Activated CD8-positive, alpha-beta T cell treated with anti-CD3 and anti-CD28 coated beads, Interleukin-2, amount 10 ng/mL, durations not matched to agents 7 days and 5 days (primary cell): ENCODE measurements around the gene NR2C2. TPM values are rescaled to one million over a fixed set of nuclear protein-coding genes. Genes with fewer than 3 reads are reported as not detected.
A peak's percentile ranks its signal among the peaks of the same experiment; 100 is the strongest.

Experiments
- ATAC-seq: fragments of 150-1000 bp; cut with Tn5 transposase; one replicate; pipeline ENCODE4 v1.10.0; 2021; ENCODE audit warnings: moderate library complexity
- CTCF ChIA-PET: fragments of 350-600 bp; sonication (Branson Sonifier 250); formaldehyde crosslinking; loops from one replicate; lab custom pipeline; 2021; ENCODE audit warnings: antibody characterized with exemption; lab: Charles Lee
- POLR2A ChIA-PET: fragments of 350-600 bp; sonication (Branson Sonifier 250); formaldehyde crosslinking; loops from one replicate; lab custom pipeline; 2021; ENCODE audit warnings: antibody characterized with exemption; lab: Charles Lee
- DNase-seq: peaks from one replicate; pipeline ENCODE4 v3.0.0-alpha.2; 2020
- H3K27ac Mint-ChIP-seq: one replicate; pipeline ENCODE4 v1.8.0; 2021; ENCODE audit warnings: mild to moderate bottlenecking, mixed read lengths
- H3K27me3 Mint-ChIP-seq: one replicate; pipeline ENCODE4 v1.8.0; 2021; ENCODE audit warnings: low read depth, mixed read lengths
- H3K36me3 Mint-ChIP-seq: one replicate; pipeline ENCODE4 v1.8.0; 2021; ENCODE audit warnings: low read depth, mixed read lengths
- H3K4me1 Mint-ChIP-seq: one replicate; pipeline ENCODE4 v1.8.0; 2021; ENCODE audit warnings: low read depth, mixed read lengths
- H3K4me3 Mint-ChIP-seq: one replicate; pipeline ENCODE4 v1.8.0; 2021; ENCODE audit warnings: mild to moderate bottlenecking, mixed read lengths
- H3K9me3 Mint-ChIP-seq: one replicate; pipeline ENCODE4 v1.8.0; 2022; ENCODE audit warnings: mixed read lengths; ENCODE audit not compliant: insufficient read depth
- total RNA-seq, 2 experiments: library from RNA; stranded (reverse); gene quantifications; one replicate each; pipeline ENCODE4 v1.2.3, GENCODE V29; 2021

NR2C2 gene
- total RNA-seq, 2 experiments from 2014 or later, result 57.4 to 59.6 TPM

DNA sequence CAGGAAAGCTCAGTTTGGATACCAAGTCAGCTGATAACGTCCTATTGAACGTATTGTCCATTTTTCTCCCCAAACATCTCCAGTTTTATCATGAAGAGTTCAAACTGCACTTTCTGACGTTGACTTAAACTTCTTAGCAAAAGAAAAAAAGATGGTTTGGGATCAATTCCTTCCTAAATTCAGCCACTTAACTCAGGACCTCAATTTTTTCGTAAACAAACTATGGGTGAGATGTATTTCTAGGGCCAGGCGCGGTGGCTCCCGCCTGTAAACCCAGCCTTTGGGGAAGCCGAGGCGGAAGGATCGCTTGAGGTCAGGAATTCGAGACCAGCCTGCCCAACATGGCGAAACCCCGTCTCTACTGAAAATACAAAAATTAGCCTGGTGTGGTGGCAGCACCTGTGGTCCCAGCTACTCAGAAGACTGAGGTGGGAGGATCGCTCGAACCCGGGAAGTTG is 118.2 kb downstream of the NR2C2 start:
- Mint-ChIP-seq H3K9me3 (no peaks in the 10 kb centered on the region), H3K27ac (peak overlapping the region; percentile 98), H3K27me3 (no peaks in the 10 kb centered on the region), H3K4me3 (peak overlapping the region; percentile 96), H3K4me1 (peaks cover 24% of the 10 kb centered on the region), H3K36me3 (peaks cover 20% of the 10 kb centered on the region)
- ATAC-seq (no peak), DNase-seq (no peak)
- POLR2A ChIA-PET, result interaction anchor here (0.7 to 2.7 kb wide), 11 partner anchors 9 to 414 kb away, joined by 3 to 21 read pairs (median 4); partner anchors contain the start of genes CAPN7, CCDC174 and RBSN
- CTCF ChIA-PET, result interaction anchor here (0.8 to 2.2 kb wide), 8 partner anchors 13 to 177 kb away, joined by 3 to 17 read pairs (median 4); no protein-coding TSS in a partner anchor

DNA sequence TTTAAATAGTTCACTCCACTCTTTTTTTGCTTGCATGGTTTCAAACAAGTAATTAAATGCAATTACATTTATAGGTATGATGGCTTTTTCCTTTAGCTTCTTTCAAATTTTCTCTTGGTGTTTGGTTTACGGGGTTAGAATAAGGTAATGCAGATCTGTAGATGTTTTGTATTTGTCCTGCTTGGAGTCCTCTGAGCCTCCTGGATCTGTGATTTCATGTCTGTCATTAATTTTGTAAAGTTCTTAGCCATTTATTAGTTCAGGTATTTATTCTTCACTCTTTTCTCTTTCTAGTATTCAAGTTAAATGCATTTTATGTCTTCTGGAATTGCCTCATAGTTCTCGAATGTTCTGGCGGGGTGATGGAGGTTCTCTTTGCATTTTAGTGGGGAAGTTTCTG is 119.1 kb downstream of the NR2C2 start:
- Mint-ChIP-seq H3K9me3 (no peaks in the 10 kb centered on the region), H3K36me3 (peaks cover 16% of the 10 kb centered on the region), H3K27ac (no peak overlapping the region), H3K4me3 (no peak overlapping the region), H3K4me1 (peaks cover 24% of the 10 kb centered on the region), H3K27me3 (no peaks in the 10 kb centered on the region)
- DNase-seq (no peak), ATAC-seq (no peak)
- ChIA-PET CTCF (interaction anchor here (2.1 kb wide), 1 partner anchor 136 kb away, joined by 4 read pairs; no protein-coding TSS in a partner anchor), POLR2A (no interaction called here)

DNA sequence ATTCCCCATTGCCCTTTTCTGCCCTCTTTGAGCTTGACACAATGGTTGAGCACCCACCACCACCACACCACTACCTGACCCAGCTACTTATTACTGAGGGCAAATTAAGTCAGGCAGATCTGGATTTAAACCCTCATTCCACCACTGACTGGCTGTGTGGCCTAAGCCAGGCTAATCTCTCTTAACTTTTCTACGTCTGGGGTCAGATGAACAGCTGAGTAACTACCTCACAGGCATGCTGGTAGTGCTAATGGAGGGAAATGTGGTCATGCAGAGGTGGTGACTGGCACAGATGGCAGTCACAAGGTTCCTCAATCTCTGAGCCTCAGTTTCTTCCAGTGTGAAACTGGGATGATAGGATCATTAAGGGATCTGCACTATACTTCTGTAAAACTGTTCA is 122.1 kb downstream of the NR2C2 start:
- DNase-seq (no peak), ATAC-seq (no peak)
- ChIA-PET POLR2A (no interaction called here), CTCF (interaction anchor here (1.1 to 1.7 kb wide), 4 partner anchors 18 to 148 kb away, joined by 3 to 11 read pairs (median 4); no protein-coding TSS in a partner anchor)
- H3K27me3 Mint-ChIP-seq, result no peaks in the 10 kb centered on the region
- peaks cover 13% of the 10 kb centered on the region for H3K4me1 Mint-ChIP-seq
- H3K36me3 Mint-ChIP-seq, result peaks cover 20% of the 10 kb centered on the region
- H3K27ac Mint-ChIP-seq, result no peak overlapping the region
- H3K4me3 Mint-ChIP-seq, result no peak overlapping the region
- no peaks in the 10 kb centered on the region for H3K9me3 Mint-ChIP-seq

DNA sequence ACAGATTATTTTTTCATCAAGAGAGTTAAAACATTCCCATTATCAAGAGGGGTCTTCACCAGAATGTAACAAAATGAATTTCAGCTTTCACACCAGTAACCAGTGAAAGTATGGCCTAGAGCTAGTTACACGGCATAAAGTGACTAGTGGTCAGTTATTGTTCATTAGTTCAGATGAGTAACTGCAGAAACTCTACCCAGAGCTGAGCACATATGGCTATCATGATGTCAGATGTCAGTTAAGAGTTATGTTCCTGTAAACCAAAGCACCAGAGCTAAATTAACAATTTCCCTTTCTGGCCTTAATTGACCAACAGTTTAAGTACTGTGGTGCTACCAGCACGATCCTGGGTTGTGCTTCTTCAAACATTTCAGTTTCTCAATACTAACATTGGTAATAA is 124.3 kb downstream of the NR2C2 start:
- Mint-ChIP-seq H3K4me1 (peaks cover 5% of the 10 kb centered on the region), H3K27ac (no peak overlapping the region), H3K9me3 (no peaks in the 10 kb centered on the region), H3K27me3 (no peaks in the 10 kb centered on the region), H3K36me3 (peaks cover 37% of the 10 kb centered on the region), H3K4me3 (no peak overlapping the region)
- no peak for ATAC-seq
- no peak for DNase-seq
- ChIA-PET CTCF (no interaction called here), POLR2A (interaction anchor here (0.6 kb wide), 1 partner anchor 215 kb away, joined by 9 read pairs; no protein-coding TSS in a partner anchor)

DNA sequence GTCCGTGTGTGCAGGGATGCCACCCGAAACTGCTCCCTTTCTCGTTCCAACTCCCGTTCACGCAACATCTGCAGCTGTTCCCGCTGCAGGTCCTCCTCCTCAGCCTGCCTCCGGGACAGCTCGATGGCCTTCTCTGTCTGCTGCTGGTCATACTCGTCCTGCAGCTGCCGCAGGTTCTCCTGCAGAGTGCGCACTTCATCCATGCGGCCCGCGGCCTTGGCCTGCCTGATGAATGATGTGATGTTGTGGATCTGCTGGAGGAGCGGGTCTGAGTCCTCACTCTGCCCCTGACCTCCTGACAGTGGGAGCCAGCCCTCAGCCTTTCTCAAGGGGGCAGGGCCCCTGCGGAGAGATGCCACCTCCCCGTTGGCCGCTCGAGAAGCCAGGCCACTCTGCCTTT is 127.1 kb downstream of the NR2C2 start:
- no peak overlapping the region for H3K27ac Mint-ChIP-seq

DNA sequence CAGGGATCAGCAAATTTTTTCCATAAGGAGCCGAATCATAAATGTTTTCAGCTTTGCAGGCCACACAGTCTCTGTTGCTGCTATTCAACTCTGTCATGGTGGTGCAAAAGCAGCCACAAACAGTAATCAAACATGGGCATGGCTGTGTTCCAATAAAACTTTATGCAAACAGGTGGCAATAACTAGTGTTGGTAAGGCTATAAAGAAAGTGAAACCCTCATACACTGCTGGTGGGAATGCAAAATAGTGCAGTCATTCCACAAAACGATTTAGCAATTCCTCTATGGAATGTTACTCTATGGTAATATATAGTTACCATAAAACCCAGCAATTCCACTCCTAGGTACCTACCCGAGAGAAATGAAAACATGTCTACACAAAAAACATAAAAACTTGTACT is 131.7 kb downstream of the NR2C2 start:
- H3K9me3 Mint-ChIP-seq, result no peaks in the 10 kb centered on the region
- H3K36me3 Mint-ChIP-seq, result peaks cover 74% of the 10 kb centered on the region
- peaks cover 15% of the 10 kb centered on the region for H3K4me1 Mint-ChIP-seq
- ChIA-PET CTCF (no interaction called here), POLR2A (no interaction called here)
- no peak for ATAC-seq
- no peaks in the 10 kb centered on the region for H3K27me3 Mint-ChIP-seq
- no peak overlapping the region for H3K27ac Mint-ChIP-seq
- no peak for DNase-seq
- no peak overlapping the region for H3K4me3 Mint-ChIP-seq

More for the DNA sequence above, 127.1 kb downstream of the NR2C2 start:
- ATAC-seq (no peak), DNase-seq (no peak)
- H3K4me3 Mint-ChIP-seq, result no peak overlapping the region
- H3K27me3 Mint-ChIP-seq, result no peaks in the 10 kb centered on the region
- H3K9me3 Mint-ChIP-seq, result no peaks in the 10 kb centered on the region
- CTCF ChIA-PET, result no interaction called here
- H3K4me1 Mint-ChIP-seq, result peaks cover 5% of the 10 kb centered on the region
- POLR2A ChIA-PET, result interaction anchor here (0.7 to 1.3 kb wide), 2 partner anchors 8 to 17 kb away, joined by 3 to 4 read pairs; no protein-coding TSS in a partner anchor
- H3K36me3 Mint-ChIP-seq, result peaks cover 54% of the 10 kb centered on the region

DNA sequence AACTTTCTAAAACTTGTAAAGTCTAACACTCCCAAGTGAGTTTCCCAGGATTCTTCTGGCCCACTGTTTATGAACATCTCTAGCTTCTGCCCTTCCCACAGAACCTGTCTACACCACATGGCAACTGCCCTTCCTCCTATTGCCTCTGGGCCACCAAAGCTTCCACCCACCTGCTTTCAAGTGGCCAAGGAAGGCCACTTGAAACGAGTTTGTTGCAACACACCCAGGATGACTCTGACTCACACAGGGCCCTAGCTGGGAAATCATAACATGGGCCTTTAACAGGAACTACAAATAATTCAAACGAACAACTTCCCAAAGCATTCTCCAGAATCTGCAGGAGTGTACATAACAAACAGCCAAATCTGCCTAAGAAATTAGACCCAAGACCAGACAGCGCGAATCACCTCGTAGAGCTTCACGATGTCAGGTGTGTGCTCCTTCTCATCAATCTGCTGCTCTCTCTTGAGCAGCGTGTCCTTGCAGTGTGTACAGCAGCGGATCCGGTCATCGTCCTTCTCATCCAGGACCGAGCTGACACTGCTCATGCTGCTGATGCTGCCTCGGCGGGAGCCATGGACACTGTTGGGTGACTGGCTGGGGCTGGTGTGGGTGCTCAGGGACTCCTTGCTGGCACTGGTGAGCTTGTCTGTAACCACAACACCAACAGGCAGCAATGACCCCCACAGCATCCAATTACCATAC is 134.7 kb downstream of the NR2C2 start:
- POLR2A ChIA-PET, result interaction anchor here (0.6 to 1.3 kb wide), 2 partner anchors 8 to 383 kb away, joined by 3 read pairs; no protein-coding TSS in a partner anchor
- DNase-seq, result no peak
- CTCF ChIA-PET, result interaction anchor here (0.9 to 2.0 kb wide), 4 partner anchors 8 to 156 kb away, joined by 3 to 6 read pairs (median 3); no protein-coding TSS in a partner anchor
- peaks cover 69% of the 10 kb centered on the region for H3K36me3 Mint-ChIP-seq
- no peaks in the 10 kb centered on the region for H3K27me3 Mint-ChIP-seq
- peak overlapping the region; percentile 2 for H3K27ac Mint-ChIP-seq
- peak; percentile 30 for ATAC-seq
- H3K4me1 Mint-ChIP-seq, result peaks cover 15% of the 10 kb centered on the region
- H3K9me3 Mint-ChIP-seq, result no peaks in the 10 kb centered on the region
- H3K4me3 Mint-ChIP-seq, result no peak overlapping the region

DNA sequence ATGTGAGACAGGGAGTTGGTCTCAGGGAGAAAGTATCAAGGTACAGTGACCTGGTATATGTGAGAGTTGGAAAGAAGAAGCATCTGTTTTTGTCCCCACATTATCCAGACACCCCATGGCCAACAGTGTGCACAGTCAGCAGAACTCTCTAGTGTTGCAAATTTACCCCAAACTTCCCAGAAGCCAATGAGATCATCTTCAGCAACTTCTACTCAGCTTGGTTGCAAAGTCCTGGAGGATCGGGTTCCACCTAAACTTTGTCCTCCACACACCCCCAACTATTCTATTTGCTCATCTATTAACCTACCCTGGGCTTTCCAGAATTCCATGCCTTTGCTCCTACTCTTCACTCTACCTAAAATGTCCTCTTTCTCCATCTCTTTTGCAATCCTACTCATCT is 135.9 kb downstream of the NR2C2 start:
- no peaks in the 10 kb centered on the region for H3K27me3 Mint-ChIP-seq
- H3K4me3 Mint-ChIP-seq, result no peak overlapping the region
- CTCF ChIA-PET, result no interaction called here
- ATAC-seq (no peak), DNase-seq (no peak)
- H3K4me1 Mint-ChIP-seq, result peaks cover 15% of the 10 kb centered on the region
- POLR2A ChIA-PET, result no interaction called here
- peaks cover 60% of the 10 kb centered on the region for H3K36me3 Mint-ChIP-seq
- H3K27ac Mint-ChIP-seq, result no peak overlapping the region
- no peaks in the 10 kb centered on the region for H3K9me3 Mint-ChIP-seq

DNA sequence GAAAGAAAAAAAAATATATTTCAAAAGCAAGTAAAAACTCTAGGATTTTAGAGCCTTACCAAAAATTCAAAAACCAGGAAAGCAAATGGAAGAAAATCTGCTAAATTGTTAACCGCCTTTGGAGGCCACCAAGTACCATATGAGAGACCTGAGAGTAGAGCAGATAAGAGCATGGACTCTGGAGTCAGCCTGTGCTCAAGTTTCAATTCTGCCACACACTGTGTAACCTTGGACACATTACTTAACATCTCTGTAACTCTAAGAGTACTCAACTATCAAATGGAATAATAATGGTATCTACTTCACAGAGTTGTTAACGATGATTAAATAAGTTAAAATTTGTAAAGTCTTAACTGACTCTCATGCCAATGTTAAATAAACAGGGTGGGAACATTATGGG is 138.9 kb downstream of the NR2C2 start:
- Mint-ChIP-seq H3K27ac (no peak overlapping the region), H3K27me3 (no peaks in the 10 kb centered on the region), H3K9me3 (no peaks in the 10 kb centered on the region), H3K4me3 (no peak overlapping the region), H3K36me3 (peaks cover 54% of the 10 kb centered on the region), H3K4me1 (peaks cover 15% of the 10 kb centered on the region)
- CTCF ChIA-PET, result no interaction called here
- DNase-seq (no peak), ATAC-seq (no peak)
- POLR2A ChIA-PET, result no interaction called here

DNA sequence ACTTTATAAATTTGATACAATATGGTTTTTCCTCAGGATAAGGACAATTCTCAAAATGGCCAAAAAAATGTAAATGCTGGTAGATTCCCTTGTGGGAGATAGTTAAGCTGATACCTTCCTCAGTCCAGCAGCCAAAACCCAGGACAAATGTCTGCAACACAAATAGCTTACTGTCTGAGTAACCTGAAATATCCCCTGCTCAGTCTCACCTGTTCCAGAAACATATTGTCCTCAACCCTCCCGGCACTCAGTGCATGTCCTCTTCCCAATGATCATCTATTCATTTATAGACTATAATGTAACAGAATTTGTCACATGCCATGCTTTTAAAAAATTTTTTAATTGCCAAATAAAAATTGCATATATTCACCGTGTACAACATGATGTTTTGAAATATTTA is 139.3 kb downstream of the NR2C2 start:
- Mint-ChIP-seq H3K27ac (no peak overlapping the region), H3K36me3 (peaks cover 52% of the 10 kb centered on the region), H3K27me3 (no peaks in the 10 kb centered on the region), H3K4me1 (peaks cover 11% of the 10 kb centered on the region), H3K9me3 (no peaks in the 10 kb centered on the region), H3K4me3 (no peak overlapping the region)
- POLR2A ChIA-PET, result no interaction called here
- DNase-seq (no peak), ATAC-seq (no peak)
- CTCF ChIA-PET, result no interaction called here

DNA sequence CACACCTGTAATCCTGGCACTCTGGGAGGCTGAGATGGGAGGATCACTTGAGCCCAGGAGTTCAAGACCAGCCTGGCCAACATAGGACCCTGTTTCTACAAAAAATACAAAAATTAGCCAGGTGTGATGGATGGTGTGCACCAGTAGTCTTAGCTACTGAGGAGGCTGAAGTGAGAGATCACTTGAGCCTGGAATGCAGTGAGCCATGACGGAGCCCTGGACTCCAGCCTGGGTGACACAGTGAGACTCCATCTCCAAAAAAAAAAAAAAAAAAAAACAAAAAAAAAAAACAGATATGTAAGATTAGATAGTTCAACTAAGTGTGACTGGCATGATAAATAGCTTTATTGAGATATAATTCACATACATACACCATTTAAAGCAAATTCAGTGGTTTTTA is 141.8 kb downstream of the NR2C2 start:
- Mint-ChIP-seq H3K9me3 (no peaks in the 10 kb centered on the region), H3K4me1 (no peaks in the 10 kb centered on the region), H3K4me3 (no peak overlapping the region), H3K27ac (no peak overlapping the region), H3K27me3 (no peaks in the 10 kb centered on the region), H3K36me3 (peaks cover 40% of the 10 kb centered on the region)
- ChIA-PET POLR2A (interaction anchor here (1.6 kb wide), 1 partner anchor 9 kb away, joined by 5 read pairs; the partner anchor contains the start of gene RBSN), CTCF (interaction anchor here (1.1 to 1.7 kb wide), 3 partner anchors 19 to 38 kb away, joined by 3 to 5 read pairs (median 4); no protein-coding TSS in a partner anchor)
- DNase-seq, result no peak
- no peak for ATAC-seq

DNA sequence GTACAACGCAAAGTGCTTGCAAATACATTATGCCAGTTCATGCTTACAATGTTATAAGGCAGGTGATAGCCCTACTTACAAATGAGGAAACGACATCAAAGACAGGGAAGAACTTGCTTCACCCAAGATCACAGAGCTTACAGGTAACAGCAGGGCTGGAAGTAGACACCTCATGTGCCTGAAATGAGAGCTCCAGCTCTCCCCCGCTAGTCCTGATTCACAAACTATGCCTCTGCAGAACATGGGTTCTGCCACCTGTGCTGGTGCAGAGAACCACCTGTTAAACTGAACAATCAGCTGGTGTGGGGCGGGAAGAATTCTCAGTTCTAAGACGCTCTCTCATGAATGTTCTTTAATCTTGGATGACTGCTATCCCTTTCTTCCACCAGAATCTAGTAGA is 144.2 kb downstream of the NR2C2 start:
- H3K4me1 Mint-ChIP-seq, result peaks cover 9% of the 10 kb centered on the region
- no peak overlapping the region for H3K4me3 Mint-ChIP-seq
- ATAC-seq (no peak), DNase-seq (no peak)
- no peaks in the 10 kb centered on the region for H3K27me3 Mint-ChIP-seq
- ChIA-PET CTCF (interaction anchor here (1.7 to 2.2 kb wide), 2 partner anchors 17 to 177 kb away, joined by 4 to 8 read pairs; no protein-coding TSS in a partner anchor), POLR2A (interaction anchor here (1.1 kb wide), 1 partner anchor 18 kb away, joined by 4 read pairs; no protein-coding TSS in a partner anchor)
- peaks cover 45% of the 10 kb centered on the region for H3K36me3 Mint-ChIP-seq
- H3K9me3 Mint-ChIP-seq, result no peaks in the 10 kb centered on the region
- no peak overlapping the region for H3K27ac Mint-ChIP-seq
